ENCODE measurements around the gene DCDC2B. TPM values are rescaled to one million over a fixed set of nuclear protein-coding genes. Genes with fewer than 3 reads are reported as not detected.

The DCDC2B gene
- total RNA-seq, 2 donors from 2014 or later: not detected

DNA sequence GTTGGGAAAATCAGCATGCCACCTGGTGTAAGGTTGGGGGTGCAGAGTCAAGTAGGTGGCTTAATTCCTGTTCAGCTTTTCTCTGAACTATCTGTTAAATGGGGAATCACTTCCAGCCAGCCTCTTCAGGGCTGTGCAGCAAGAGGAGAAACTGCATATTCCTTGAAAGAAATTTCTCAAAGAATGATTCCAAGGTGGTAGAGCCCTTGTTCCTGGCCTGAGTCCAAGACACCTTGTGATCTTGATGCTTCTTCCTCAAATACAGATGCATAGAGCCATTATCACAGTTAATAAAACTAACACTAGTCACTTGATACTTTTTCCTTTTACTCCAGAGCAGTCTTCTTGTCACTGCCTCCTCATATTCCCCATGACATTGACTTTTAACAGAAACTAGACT, 24.2 kb upstream of the DCDC2B start:
- Histone ChIP-seq H3K9me3 (ENCODE audit: control insufficient read depth, low read length) (no peaks in the 10 kb centered on the region), H3K9ac (ENCODE audit: extremely low read depth, low read length, poor library complexity, severe bottlenecking) (no peak overlapping the region), H3K4me1 (ENCODE audit: control insufficient read depth, insufficient read depth, low read length) (no peaks in the 10 kb centered on the region), H3K4me3 (ENCODE audit: low read length) (no peak overlapping the region), H3K27ac (ENCODE audit: low read depth, low read length) (no peak overlapping the region), H3K27me3 (ENCODE audit: control insufficient read depth, insufficient read depth, low read length, poor library complexity, severe bottlenecking) (no peaks in the 10 kb centered on the region), H3K36me3 (ENCODE audit: control insufficient read depth, insufficient read depth, low read length) (peaks cover 81% of the 10 kb centered on the region)
- Mint-ChIP-seq H3K4me1 (peaks cover 13% of the 10 kb centered on the region), H3K27ac (no peak overlapping the region), H3K27me3 (ENCODE audit: insufficient read depth) (no peaks in the 10 kb centered on the region), H3K9me3 (no peaks in the 10 kb centered on the region), H3K4me3 (no peak overlapping the region), H3K36me3 (ENCODE audit: low read depth) (peaks cover 69% of the 10 kb centered on the region)
- DNase-seq: no peak
- TF ChIP-seq, protein P1, sequence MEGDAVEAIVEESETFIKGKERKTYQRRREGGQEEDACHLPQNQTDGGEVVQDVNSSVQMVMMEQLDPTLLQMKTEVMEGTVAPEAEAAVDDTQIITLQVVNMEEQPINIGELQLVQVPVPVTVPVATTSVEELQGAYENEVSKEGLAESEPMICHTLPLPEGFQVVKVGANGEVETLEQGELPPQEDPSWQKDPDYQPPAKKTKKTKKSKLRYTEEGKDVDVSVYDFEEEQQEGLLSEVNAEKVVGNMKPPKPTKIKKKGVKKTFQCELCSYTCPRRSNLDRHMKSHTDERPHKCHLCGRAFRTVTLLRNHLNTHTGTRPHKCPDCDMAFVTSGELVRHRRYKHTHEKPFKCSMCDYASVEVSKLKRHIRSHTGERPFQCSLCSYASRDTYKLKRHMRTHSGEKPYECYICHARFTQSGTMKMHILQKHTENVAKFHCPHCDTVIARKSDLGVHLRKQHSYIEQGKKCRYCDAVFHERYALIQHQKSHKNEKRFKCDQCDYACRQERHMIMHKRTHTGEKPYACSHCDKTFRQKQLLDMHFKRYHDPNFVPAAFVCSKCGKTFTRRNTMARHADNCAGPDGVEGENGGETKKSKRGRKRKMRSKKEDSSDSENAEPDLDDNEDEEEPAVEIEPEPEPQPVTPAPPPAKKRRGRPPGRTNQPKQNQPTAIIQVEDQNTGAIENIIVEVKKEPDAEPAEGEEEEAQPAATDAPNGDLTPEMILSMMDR (conservative IDR thresholded peaks at IDR 0.05): no peak

DNA sequence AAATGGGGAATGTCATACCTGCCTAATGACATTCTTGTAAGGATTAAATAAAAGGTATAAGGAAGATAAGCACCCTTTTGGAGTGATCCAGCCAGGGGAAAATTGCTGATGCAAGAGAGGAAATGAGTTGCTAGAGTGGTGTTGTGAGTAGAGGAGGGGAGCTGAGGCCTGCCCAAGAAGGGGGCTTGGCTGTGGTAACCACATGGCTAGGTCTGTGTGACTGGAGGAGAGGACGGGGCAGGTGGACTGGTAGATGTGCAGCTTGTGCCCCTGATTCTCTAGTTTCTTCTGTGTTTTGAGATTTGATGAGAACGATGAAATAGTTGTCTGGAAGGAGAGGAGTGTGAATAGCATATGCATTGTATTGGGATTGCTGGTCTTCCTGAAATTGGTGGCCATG, 22.8 kb upstream of the DCDC2B start:
- Mint-ChIP-seq H3K27me3 (ENCODE audit: insufficient read depth) (no peaks in the 10 kb centered on the region), H3K27ac (peak overlapping the region; percentile 50), H3K4me1 (peaks cover 6% of the 10 kb centered on the region), H3K9me3 (no peaks in the 10 kb centered on the region), H3K36me3 (ENCODE audit: low read depth) (peaks cover 76% of the 10 kb centered on the region), H3K4me3 (no peak overlapping the region)
- no peak overlapping the region for H3K9ac ChIP-seq (ENCODE audit: extremely low read depth, low read length, poor library complexity, severe bottlenecking)
- 94 to 100% methylated on average over 2 of the region's 2 CpGs for WGBS, 2 experiments (ENCODE audit: insufficient coverage in 1 of 2, insufficient read length in 1 of 2)
- H3K27me3 ChIP-seq (ENCODE audit: control insufficient read depth, insufficient read depth, low read length, poor library complexity, severe bottlenecking): no peaks in the 10 kb centered on the region
- no peak overlapping the region for H3K4me3 ChIP-seq (ENCODE audit: low read length)
- DNase-seq: no peak
- no peaks in the 10 kb centered on the region for H3K9me3 ChIP-seq (ENCODE audit: control insufficient read depth, low read length)
- H3K36me3 ChIP-seq (ENCODE audit: control insufficient read depth, insufficient read depth, low read length): peaks cover 90% of the 10 kb centered on the region
- no peaks in the 10 kb centered on the region for H3K4me1 ChIP-seq (ENCODE audit: control insufficient read depth, insufficient read depth, low read length)
- TF ChIP-seq, protein P1 (conservative IDR thresholded peaks at IDR 0.05): no peak
- no peak overlapping the region for H3K27ac ChIP-seq (ENCODE audit: low read depth, low read length)

DNA sequence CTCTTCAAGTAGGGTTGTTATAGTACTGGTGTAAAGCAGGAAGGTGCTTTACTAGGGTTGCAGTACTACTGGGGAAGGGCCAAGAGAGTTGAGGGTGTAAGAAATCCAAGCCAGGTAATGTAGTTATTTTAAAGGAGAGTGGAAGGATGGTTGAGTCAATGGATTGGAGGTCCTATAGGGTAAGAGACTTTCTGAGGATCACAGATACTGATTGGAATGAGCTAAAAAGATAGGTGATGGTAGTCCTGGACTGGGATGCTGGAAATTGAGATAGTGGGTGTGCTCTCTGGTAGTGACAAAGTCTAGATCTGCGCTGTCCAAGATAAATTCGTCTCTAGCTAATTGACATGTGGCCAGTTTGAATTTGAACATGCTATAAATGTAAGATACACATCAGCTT, 22.4 kb upstream of the DCDC2B start:
- Histone ChIP-seq H3K27me3 (ENCODE audit: control insufficient read depth, insufficient read depth, low read length, poor library complexity, severe bottlenecking) (no peaks in the 10 kb centered on the region), H3K4me1 (ENCODE audit: control insufficient read depth, insufficient read depth, low read length) (no peaks in the 10 kb centered on the region), H3K4me3 (ENCODE audit: low read length) (no peak overlapping the region), H3K9me3 (ENCODE audit: control insufficient read depth, low read length) (no peaks in the 10 kb centered on the region), H3K36me3 (ENCODE audit: control insufficient read depth, insufficient read depth, low read length) (peaks cover 90% of the 10 kb centered on the region), H3K9ac (ENCODE audit: extremely low read depth, low read length, poor library complexity, severe bottlenecking) (no peak overlapping the region), H3K27ac (ENCODE audit: low read depth, low read length) (no peak overlapping the region)
- no peaks in the 10 kb centered on the region for H3K27me3 Mint-ChIP-seq (ENCODE audit: insufficient read depth)
- peaks cover 76% of the 10 kb centered on the region for H3K36me3 Mint-ChIP-seq (ENCODE audit: low read depth)
- TF ChIP-seq, protein P1 (conservative IDR thresholded peaks at IDR 0.05): no peak
- WGBS, 2 experiments (ENCODE audit: insufficient coverage in 1 of 2, insufficient read length in 1 of 2): 85 to 100% methylated on average over 1 to 2 of the region's 2 CpGs
- H3K4me1 Mint-ChIP-seq: peaks cover 1% of the 10 kb centered on the region
- no peak for DNase-seq
- no peak overlapping the region for H3K4me3 Mint-ChIP-seq
- H3K27ac Mint-ChIP-seq: no peak overlapping the region
- H3K9me3 Mint-ChIP-seq: no peaks in the 10 kb centered on the region

Data from endodermal cell (in vitro differentiated cells).